GM18511 (cell line): ENCODE data around the gene USP47.

Experiments used
- ATAC-seq: cut with Tn5 transposase; IDR thresholded peaks from one replicate; pipeline ENCODE4 v1.9.1; 2021; ENCODE audit warnings: mild to moderate bottlenecking, moderate library complexity; ENCODE audit not compliant: unreplicated experiment

Gene USP47

GRCh38 chr11:11937433-11937832, 95.7 kb downstream of the USP47 start:
- ATAC-seq = no peak

GRCh38 chr11:11937957-11938356, 96.2 kb downstream of the USP47 start:
- no peak for ATAC-seq

GRCh38 chr11:11940551-11940950, 98.8 kb downstream of the USP47 start:
- ATAC-seq = no peak

- ATAC-seq = no peak
Observed at GRCh38 chr11:11942668-11943067, 100.9 kb downstream of the USP47 start.

- ATAC-seq = no peak
Observed at GRCh38 chr11:11944444-11944843, 102.7 kb downstream of the USP47 start.

GRCh38 chr11:11946180-11946579, 104.4 kb downstream of the USP47 start:
- ATAC-seq = no peak

GRCh38 chr11:11946878-11947277, 105.1 kb downstream of the USP47 start:
- ATAC-seq = no peak

- no peak for ATAC-seq
Observed at GRCh38 chr11:11947825-11948224, 106.1 kb downstream of the USP47 start.

GRCh38 chr11:11948242-11948947, 106.6 kb downstream of the USP47 start:
- no peak for ATAC-seq

- ATAC-seq = no peak
Observed at GRCh38 chr11:11949482-11949881, 107.7 kb downstream of the USP47 start.

- no peak for ATAC-seq
Observed at GRCh38 chr11:11952036-11952435, 110.3 kb downstream of the USP47 start.

- no peak for ATAC-seq
Observed at GRCh38 chr11:11956006-11956405, 114.2 kb downstream of the USP47 start.

- ATAC-seq = no peak
Observed at GRCh38 chr11:11958403-11959231, 116.8 kb downstream of the USP47 start.

GRCh38 chr11:11959601-11960000, 117.8 kb downstream of the USP47 start:
- no peak for ATAC-seq

- ATAC-seq = no peak
Observed at GRCh38 chr11:11960687-11961086, 118.9 kb downstream of the USP47 start.

GRCh38 chr11:11961399-11962028, 119.7 kb downstream of the USP47 start:
- no peak for ATAC-seq

- ATAC-seq = no peak
Observed at GRCh38 chr11:11963067-11963466, 121.3 kb downstream of the USP47 start.

- ATAC-seq = no peak
Observed at GRCh38 chr11:11963842-11964773, 122.3 kb downstream of the USP47 start.

GRCh38 chr11:11964774-11965150, 123.0 kb downstream of the USP47 start:
- ATAC-seq = no peak

GRCh38 chr11:11965192-11965591, 123.4 kb downstream of the USP47 start:
- ATAC-seq = no peak
